Calu3 (cell line): ENCODE measurements around the gene MBD5. TPM values are rescaled to one million over a fixed set of nuclear protein-coding genes. Genes with fewer than 3 reads are reported as not detected.

Source experiments
- BruUV-seq: library from RNA; stranded (reverse); fragments of 400-500 nt; replicated peaks from 2 replicates; lab custom pipeline; 2021; lab: Mats Ljungman, UMichigan
- CTCF ChIA-PET: fragments of 300-600 bp; sonication (Branson Sonifier 250); formaldehyde crosslinking; loops from one replicate; lab custom pipeline; 2022; ENCODE audit warnings: antibody characterized with exemption; lab: Charles Lee
- DNase-seq: peaks from one replicate; pipeline ENCODE4 v3.0.0; 2022
- H3K27ac Mint-ChIP-seq: one replicate; pipeline ENCODE4 v1.8.0; 2022; ENCODE audit warnings: mixed read lengths; ENCODE audit not compliant: unreplicated experiment
- H3K27me3 Mint-ChIP-seq: one replicate; pipeline ENCODE4 v1.8.0; 2022; ENCODE audit warnings: mixed read lengths; ENCODE audit not compliant: unreplicated experiment
- H3K36me3 Mint-ChIP-seq: one replicate; pipeline ENCODE4 v1.8.0; 2022; ENCODE audit warnings: mild to moderate bottlenecking, moderate library complexity, mixed read lengths; ENCODE audit not compliant: insufficient read depth, unreplicated experiment
- H3K4me1 Mint-ChIP-seq: one replicate; pipeline ENCODE4 v1.8.0; 2022; ENCODE audit warnings: mild to moderate bottlenecking, low read depth, mixed read lengths; ENCODE audit not compliant: unreplicated experiment
- H3K4me3 Mint-ChIP-seq: one replicate; pipeline ENCODE4 v1.8.0; 2022; ENCODE audit warnings: mild to moderate bottlenecking, low read depth, moderate library complexity, mixed read lengths; ENCODE audit not compliant: unreplicated experiment
- H3K9me3 Mint-ChIP-seq: one replicate; pipeline ENCODE4 v1.8.0; 2022; ENCODE audit warnings: low read depth, mixed read lengths; ENCODE audit not compliant: unreplicated experiment
- intact Hi-C: fragments of 100-400 bp; cut with micrococcal nuclease; formaldehyde crosslinking; loops from one replicate; pipeline ENCODE4 v1.10.0; 2022; ENCODE audit not compliant: unreplicated experiment
- total RNA-seq: library from RNA; stranded (reverse); gene quantifications from 2 replicates; pipeline ENCODE4 v1.2.3, GENCODE V29; 2022
- TF ChIP-seq, protein P1 (sequence below): fragments of 200-600 bp; IDR thresholded peaks from one replicate; pipeline ENCODE4 v1.8.0; 2022; ENCODE audit warnings: antibody characterized with exemption; ENCODE audit not compliant: unreplicated experiment

MBD5 gene
- total RNA-seq, 1 experiment from 2014 or later: 36.4 TPM

DNA sequence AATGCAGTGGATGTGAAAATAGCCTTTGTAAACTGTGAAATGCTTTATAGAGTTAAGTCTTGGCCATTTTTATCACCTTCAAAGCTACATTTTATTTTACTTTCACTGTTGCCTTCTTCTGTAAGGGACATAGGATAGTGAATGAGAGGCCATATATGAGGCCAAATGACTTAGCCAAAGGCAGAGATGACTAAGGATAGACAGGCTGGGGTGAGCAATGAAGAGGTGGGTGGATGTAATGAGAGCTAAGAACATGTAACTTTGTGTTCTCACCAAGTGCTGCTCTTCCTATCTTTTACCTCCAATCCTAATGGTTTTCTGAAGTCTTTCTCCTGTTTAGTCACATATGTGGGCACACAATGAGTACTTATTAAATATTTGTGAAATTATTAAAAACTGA lies 101.9 kb downstream of the MBD5 start:
- no peak for DNase-seq

DNA sequence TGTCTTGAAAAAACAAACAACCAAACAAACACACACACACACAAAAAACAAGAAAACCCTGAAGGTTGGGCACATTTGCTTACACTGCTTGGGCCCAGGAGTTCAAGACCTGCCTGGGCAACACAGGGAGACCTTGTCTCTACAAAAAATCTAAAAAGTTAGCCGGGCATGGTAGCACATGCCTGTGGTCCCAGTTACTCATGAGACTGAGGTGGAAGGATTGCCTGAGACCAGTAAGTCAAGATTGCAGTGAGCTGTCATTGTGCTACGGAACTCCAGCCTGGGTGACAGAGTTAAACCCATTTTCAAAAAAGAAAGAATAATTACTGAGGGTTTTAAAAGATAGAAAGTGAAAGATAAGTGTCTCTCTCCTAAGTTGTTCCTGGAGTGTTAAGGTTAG lies 103.4 kb downstream of the MBD5 start:
- intact Hi-C loops: no loop called here
- TF ChIP-seq, protein P1, sequence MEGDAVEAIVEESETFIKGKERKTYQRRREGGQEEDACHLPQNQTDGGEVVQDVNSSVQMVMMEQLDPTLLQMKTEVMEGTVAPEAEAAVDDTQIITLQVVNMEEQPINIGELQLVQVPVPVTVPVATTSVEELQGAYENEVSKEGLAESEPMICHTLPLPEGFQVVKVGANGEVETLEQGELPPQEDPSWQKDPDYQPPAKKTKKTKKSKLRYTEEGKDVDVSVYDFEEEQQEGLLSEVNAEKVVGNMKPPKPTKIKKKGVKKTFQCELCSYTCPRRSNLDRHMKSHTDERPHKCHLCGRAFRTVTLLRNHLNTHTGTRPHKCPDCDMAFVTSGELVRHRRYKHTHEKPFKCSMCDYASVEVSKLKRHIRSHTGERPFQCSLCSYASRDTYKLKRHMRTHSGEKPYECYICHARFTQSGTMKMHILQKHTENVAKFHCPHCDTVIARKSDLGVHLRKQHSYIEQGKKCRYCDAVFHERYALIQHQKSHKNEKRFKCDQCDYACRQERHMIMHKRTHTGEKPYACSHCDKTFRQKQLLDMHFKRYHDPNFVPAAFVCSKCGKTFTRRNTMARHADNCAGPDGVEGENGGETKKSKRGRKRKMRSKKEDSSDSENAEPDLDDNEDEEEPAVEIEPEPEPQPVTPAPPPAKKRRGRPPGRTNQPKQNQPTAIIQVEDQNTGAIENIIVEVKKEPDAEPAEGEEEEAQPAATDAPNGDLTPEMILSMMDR: no peak
- Mint-ChIP-seq H3K27me3 (no peaks in the 10 kb centered on the region), H3K4me1 (no peaks in the 10 kb centered on the region), H3K36me3 (no peaks in the 10 kb centered on the region), H3K9me3 (no peaks in the 10 kb centered on the region), H3K27ac (no peak overlapping the region), H3K4me3 (no peak overlapping the region)
- BruUV-seq: no TSS peak
- CTCF ChIA-PET: no interaction called here
- no peak for DNase-seq

More for the DNA sequence above, 101.9 kb downstream of the MBD5 start:
- BruUV-seq: no TSS peak
- Mint-ChIP-seq H3K27me3 (no peaks in the 10 kb centered on the region), H3K4me1 (no peaks in the 10 kb centered on the region), H3K36me3 (no peaks in the 10 kb centered on the region), H3K27ac (no peak overlapping the region), H3K9me3 (no peaks in the 10 kb centered on the region), H3K4me3 (no peak overlapping the region)
- intact Hi-C loops: no loop called here
- TF ChIP-seq, protein P1: no peak
- CTCF ChIA-PET: no interaction called here

DNA sequence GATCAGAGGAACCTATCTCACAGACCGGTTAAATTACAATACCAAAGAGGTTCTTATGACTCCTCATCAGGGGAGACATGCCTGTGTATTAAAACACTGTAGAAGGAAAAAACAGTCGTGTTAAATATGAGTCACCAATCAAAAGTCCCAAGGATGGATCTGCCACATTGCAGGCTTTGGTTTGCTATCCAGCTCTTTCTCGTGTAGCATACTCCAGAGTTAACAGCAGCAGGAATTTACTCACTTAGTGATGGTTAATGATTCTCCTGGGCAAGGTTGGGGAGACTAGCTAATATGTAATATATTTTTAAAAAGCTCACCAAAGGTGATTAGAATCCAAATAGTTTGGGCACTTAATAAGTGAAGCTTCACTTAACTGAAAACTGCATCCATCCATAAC lies 109.7 kb downstream of the MBD5 start:
- TF ChIP-seq, protein P1: no peak
- no TSS peak for BruUV-seq
- CTCF ChIA-PET: interaction anchor here (0.8 to 1.1 kb wide), 2 partner anchors 47 to 379 kb away, joined by 3 to 5 read pairs; no protein-coding TSS in a partner anchor
- H3K27ac Mint-ChIP-seq: no peak overlapping the region
- H3K36me3 Mint-ChIP-seq: no peaks in the 10 kb centered on the region
- intact Hi-C loops: no loop called here
- H3K27me3 Mint-ChIP-seq: no peaks in the 10 kb centered on the region
- peak; percentile 39 for DNase-seq
- no peak overlapping the region for H3K4me3 Mint-ChIP-seq
- H3K4me1 Mint-ChIP-seq: peaks cover 14% of the 10 kb centered on the region
- no peaks in the 10 kb centered on the region for H3K9me3 Mint-ChIP-seq

DNA sequence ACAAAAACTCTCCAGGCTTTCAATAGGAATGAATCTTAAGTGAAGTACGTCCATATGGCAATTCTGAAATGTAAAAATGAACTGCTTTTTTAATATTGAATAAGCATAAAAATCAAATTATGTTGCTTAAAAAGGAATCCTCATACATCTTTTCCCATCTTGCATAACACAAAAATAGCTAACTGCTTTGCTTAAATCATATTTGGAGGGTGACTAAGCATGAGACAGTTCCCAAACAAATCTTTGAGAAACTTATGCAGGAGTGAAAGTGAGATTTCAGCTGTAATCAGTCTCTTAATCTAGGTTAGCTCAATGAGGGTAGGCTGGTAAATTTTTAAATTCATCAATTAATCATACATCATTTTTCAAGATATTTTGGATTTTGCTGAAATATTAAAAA lies 111.5 kb downstream of the MBD5 start:
- CTCF ChIA-PET: no interaction called here
- no peak for DNase-seq
- TF ChIP-seq, protein P1: no peak
- no peak overlapping the region for H3K4me3 Mint-ChIP-seq
- H3K36me3 Mint-ChIP-seq: no peaks in the 10 kb centered on the region
- no peaks in the 10 kb centered on the region for H3K27me3 Mint-ChIP-seq
- H3K4me1 Mint-ChIP-seq: peaks cover 22% of the 10 kb centered on the region
- H3K27ac Mint-ChIP-seq: no peak overlapping the region
- no TSS peak for BruUV-seq
- intact Hi-C loops: no loop called here
- H3K9me3 Mint-ChIP-seq: no peaks in the 10 kb centered on the region
